HEK293 (cell line): ENCODE results near the gene ATXN10.

ENCODE experiments used
- CTCF ChIP-seq: fragments of 450-650 bp; formaldehyde crosslinking; IDR thresholded peaks from 2 replicates; pipeline ENCODE4 v1.5.1; 2016; ENCODE audit warnings: missing biosample characterization, missing genetic modification characterization
- ZBTB11 ChIP-seq: fragments of 450-650 bp; formaldehyde crosslinking; conservative IDR thresholded peaks from 2 replicates; pipeline ENCODE4 v1.5.1; 2016; ENCODE audit warnings: low read depth, missing biosample characterization, missing genetic modification characterization
- ZNF202 ChIP-seq: fragments of 450-650 bp; formaldehyde crosslinking; IDR thresholded peaks from 2 replicates; pipeline ENCODE4 v1.5.1; 2016; ENCODE audit warnings: missing biosample characterization, missing genetic modification characterization, borderline replicate concordance
- ZNF223 ChIP-seq: fragments of 450-650 bp; formaldehyde crosslinking; IDR thresholded peaks from 2 replicates; pipeline ENCODE4 v1.5.1; 2016; ENCODE audit warnings: missing biosample characterization, missing genetic modification characterization
- ZNF558 ChIP-seq: fragments of 450-650 bp; formaldehyde crosslinking; IDR thresholded peaks from 2 replicates; pipeline ENCODE4 v1.5.1; 2016; ENCODE audit warnings: missing biosample characterization, missing genetic modification characterization
- ZNF610 ChIP-seq: fragments of 450-650 bp; formaldehyde crosslinking; IDR thresholded peaks from 2 replicates; pipeline ENCODE4 v1.5.1; 2016; ENCODE audit warnings: missing biosample characterization, missing genetic modification characterization, borderline replicate concordance
- ZNF747 ChIP-seq: fragments of 450-650 bp; formaldehyde crosslinking; IDR thresholded peaks from 2 replicates; pipeline ENCODE4 v1.5.1; 2016; ENCODE audit warnings: missing biosample characterization, missing genetic modification characterization
- ZSCAN18 ChIP-seq: fragments of 450-650 bp; formaldehyde crosslinking; IDR thresholded peaks from 2 replicates; pipeline ENCODE4 v1.5.1; 2016; ENCODE audit warnings: missing biosample characterization, missing genetic modification characterization

GRCh38 chr22:45638197-45638596 lies 33.4 kb upstream of the ATXN10 start:
- TF ChIP-seq ZNF223 (tag by site-specific recombination) = no peak
- TF ChIP-seq ZNF558 (tag by site-specific recombination) = no peak
- no peak for TF ChIP-seq ZNF747 (tag by site-specific recombination)
- TF ChIP-seq ZNF202 (tag by site-specific recombination) = no peak
- TF ChIP-seq CTCF (tag by site-specific recombination) = no peak
- no peak for TF ChIP-seq ZSCAN18 (tag by site-specific recombination)
- no peak for TF ChIP-seq ZBTB11
- TF ChIP-seq ZNF610 (tag by site-specific recombination) = no peak
